BLaER1 (cell line): ENCODE results near the gene TMEM183A.

Experiments used
- H3K27ac ChIP-seq: shearing (Covaris generic); formaldehyde crosslinking; 2 replicates; pipeline ENCODE4 v1.8.1; 2022
- H3K27me3 ChIP-seq: shearing (Covaris generic); formaldehyde crosslinking; 2 replicates; pipeline ENCODE4 v1.8.1; 2022
- H3K36me3 ChIP-seq: shearing (Covaris generic); formaldehyde crosslinking; 2 replicates; pipeline ENCODE4 v1.8.1; 2022
- H3K4me1 ChIP-seq: shearing (Covaris generic); formaldehyde crosslinking; 2 replicates; pipeline ENCODE4 v1.8.1; 2022
- H3K4me2 ChIP-seq: shearing (Covaris generic); formaldehyde crosslinking; 2 replicates; pipeline ENCODE4 v1.8.1; 2022
- H3K4me3 ChIP-seq: shearing (Covaris generic); formaldehyde crosslinking; 2 replicates; pipeline ENCODE4 v1.8.1; 2022
- H3K9ac ChIP-seq: shearing (Covaris generic); formaldehyde crosslinking; 2 replicates; pipeline ENCODE4 v1.8.1; 2022
- H3K9me3 ChIP-seq: shearing (Covaris generic); formaldehyde crosslinking; 2 replicates; pipeline ENCODE4 v1.8.1; 2022
- H4K20me1 ChIP-seq: shearing (Covaris generic); formaldehyde crosslinking; 2 replicates; pipeline ENCODE4 v1.8.1; 2022
- Cebpa-rat ChIP-seq: shearing (Covaris generic); IDR thresholded peaks from 2 replicates; pipeline ENCODE4 v1.8.1; 2022

Gene TMEM183A

GRCh38 chr1:202966006-202966898 is 40.9 kb upstream of the TMEM183A start:
- Histone ChIP-seq H3K4me1 (peaks cover 49% of the 10 kb centered on the region), H4K20me1 (0 out of 2 replicates have a peak, but pooled peaks cover 8% of the 10 kb centered on the region), H3K9me3 (no peaks in the 10 kb centered on the region), H3K9ac (peak overlapping the region; percentile 85), H3K27me3 (no peaks in the 10 kb centered on the region), H3K27ac (peak overlapping the region; percentile 76), H3K4me2 (peak overlapping the region; percentile 98), H3K36me3 (peaks cover 46% of the 10 kb centered on the region), H3K4me3 (peak overlapping the region; percentile 90)
- TF ChIP-seq Cebpa-rat, result no peak

- Histone ChIP-seq H3K4me3 (peak overlapping the region; percentile 90), H3K27ac (peak overlapping the region; percentile 79), H3K27me3 (no peaks in the 10 kb centered on the region), H3K4me1 (peaks cover 49% of the 10 kb centered on the region), H3K4me2 (peak overlapping the region; percentile 97), H3K9me3 (no peaks in the 10 kb centered on the region), H3K9ac (peak overlapping the region; percentile 77), H3K36me3 (peaks cover 31% of the 10 kb centered on the region), H4K20me1 (0 out of 2 replicates have a peak, but pooled peaks cover 8% of the 10 kb centered on the region)
- no peak for TF ChIP-seq Cebpa-rat
Measured at GRCh38 chr1:202967684-202968281, 39.4 kb upstream of the TMEM183A start.

GRCh38 chr1:202968351-202968750 is 38.8 kb upstream of the TMEM183A start:
- H3K4me3 ChIP-seq, result peak overlapping the region; percentile 90
- H3K9ac ChIP-seq, result peak overlapping the region; percentile 77; the same call in 1 of the 2 replicates
- H3K27me3 ChIP-seq, result no peaks in the 10 kb centered on the region
- H3K36me3 ChIP-seq, result peaks cover 25% of the 10 kb centered on the region
- H4K20me1 ChIP-seq, result 0 out of 2 replicates have a peak, but pooled peaks cover 8% of the 10 kb centered on the region
- no peaks in the 10 kb centered on the region for H3K9me3 ChIP-seq
- H3K27ac ChIP-seq, result peak overlapping the region; percentile 79
- peaks cover 49% of the 10 kb centered on the region for H3K4me1 ChIP-seq
- H3K4me2 ChIP-seq, result peak overlapping the region; percentile 97
- no peak for TF ChIP-seq Cebpa-rat

- peak overlapping the region; percentile 90; the same call in 1 of the 2 replicates for H3K4me3 ChIP-seq
- H3K9ac ChIP-seq, result peak overlapping the region; percentile 77; the same call in 1 of the 2 replicates
- H4K20me1 ChIP-seq, result 0 out of 2 replicates have a peak, but pooled peaks cover 8% of the 10 kb centered on the region
- no peaks in the 10 kb centered on the region for H3K27me3 ChIP-seq
- H3K36me3 ChIP-seq, result peaks cover 20% of the 10 kb centered on the region
- H3K4me2 ChIP-seq, result peak overlapping the region; percentile 97
- H3K27ac ChIP-seq, result peak overlapping the region; percentile 79
- H3K9me3 ChIP-seq, result no peaks in the 10 kb centered on the region
- no peak for TF ChIP-seq Cebpa-rat
- H3K4me1 ChIP-seq, result peaks cover 49% of the 10 kb centered on the region
Measured at GRCh38 chr1:202968895-202969295, 38.3 kb upstream of the TMEM183A start.

- Histone ChIP-seq H3K4me3 (no peak overlapping the region), H3K4me2 (no peak overlapping the region), H3K9me3 (no peaks in the 10 kb centered on the region), H3K36me3 (no peaks in the 10 kb centered on the region), H3K4me1 (peaks cover 28% of the 10 kb centered on the region), H4K20me1 (no peaks in the 10 kb centered on the region), H3K27me3 (no peaks in the 10 kb centered on the region), H3K27ac (no peak overlapping the region), H3K9ac (no peak overlapping the region)
- no peak for TF ChIP-seq Cebpa-rat
Measured at GRCh38 chr1:202972046-202972445, 35.1 kb upstream of the TMEM183A start.

- H3K27ac ChIP-seq, result no peak overlapping the region
- H3K36me3 ChIP-seq, result no peaks in the 10 kb centered on the region
- no peak overlapping the region for H3K4me3 ChIP-seq
- H4K20me1 ChIP-seq, result no peaks in the 10 kb centered on the region
- no peak overlapping the region for H3K9ac ChIP-seq
- H3K4me2 ChIP-seq, result no peak overlapping the region
- TF ChIP-seq Cebpa-rat, result no peak
- H3K9me3 ChIP-seq, result no peaks in the 10 kb centered on the region; the same call in 1 of the 2 replicates
- H3K4me1 ChIP-seq, result peaks cover 24% of the 10 kb centered on the region
- no peaks in the 10 kb centered on the region for H3K27me3 ChIP-seq
Measured at GRCh38 chr1:202974856-202975255, 32.3 kb upstream of the TMEM183A start.

GRCh38 chr1:202976633-202977032 is 30.5 kb upstream of the TMEM183A start:
- Histone ChIP-seq H3K4me3 (no peak overlapping the region), H3K27ac (no peak overlapping the region), H3K36me3 (no peaks in the 10 kb centered on the region), H3K4me2 (no peak overlapping the region), H3K9ac (no peak overlapping the region), H3K27me3 (no peaks in the 10 kb centered on the region), H4K20me1 (no peaks in the 10 kb centered on the region), H3K4me1 (peaks cover 34% of the 10 kb centered on the region), H3K9me3 (peaks cover 10% of the 10 kb centered on the region)
- 0 out of 2 replicates have a peak, but pooled peaks have one; percentile 45 for TF ChIP-seq Cebpa-rat

GRCh38 chr1:202979459-202979858 is 27.7 kb upstream of the TMEM183A start:
- no peak for TF ChIP-seq Cebpa-rat
- no peaks in the 10 kb centered on the region for H3K36me3 ChIP-seq
- H4K20me1 ChIP-seq, result no peaks in the 10 kb centered on the region
- peaks cover 41% of the 10 kb centered on the region for H3K4me1 ChIP-seq
- H3K9me3 ChIP-seq, result peaks cover 12% of the 10 kb centered on the region
- peak overlapping the region; percentile 2; the same call in 1 of the 2 replicates for H3K27ac ChIP-seq
- H3K27me3 ChIP-seq, result no peaks in the 10 kb centered on the region
- no peak overlapping the region for H3K9ac ChIP-seq
- H3K4me2 ChIP-seq, result peak overlapping the region; percentile 67
- H3K4me3 ChIP-seq, result no peak overlapping the region

- peaks cover 41% of the 10 kb centered on the region for H3K4me1 ChIP-seq
- no peak overlapping the region; the same call in 1 of the 2 replicates for H3K27ac ChIP-seq
- peaks cover 12% of the 10 kb centered on the region for H3K9me3 ChIP-seq
- no peaks in the 10 kb centered on the region for H3K27me3 ChIP-seq
- no peak overlapping the region for H3K4me2 ChIP-seq
- no peak overlapping the region for H3K4me3 ChIP-seq
- no peaks in the 10 kb centered on the region for H4K20me1 ChIP-seq
- H3K9ac ChIP-seq, result no peak overlapping the region
- no peaks in the 10 kb centered on the region for H3K36me3 ChIP-seq
- no peak for TF ChIP-seq Cebpa-rat
Measured at GRCh38 chr1:202981939-202982338, 25.2 kb upstream of the TMEM183A start.
